Activated T-cell treated with anti-CD3 and anti-CD28 coated beads, Interleukin-2, amount 50 U/mL, for 24 hours (primary cell): ENCODE data around the gene PREB.

Source experiments
- DNase-seq: peaks from one replicate; pipeline ENCODE4 v3.0.0-alpha.2; 2020
- H3K27ac Mint-ChIP-seq: 2 replicates; pipeline ENCODE4 v1.8.0; 2020; ENCODE audit warnings: mild to moderate bottlenecking, mixed read lengths
- H3K27me3 Mint-ChIP-seq: 2 replicates; pipeline ENCODE4 v1.8.0; 2020; ENCODE audit warnings: mixed read lengths
- H3K36me3 Mint-ChIP-seq: 2 replicates; pipeline ENCODE4 v1.8.0; 2020; ENCODE audit warnings: low read depth, mixed read lengths
- H3K4me1 Mint-ChIP-seq: 2 replicates; pipeline ENCODE4 v1.8.0; 2020; ENCODE audit warnings: low read depth, mixed read lengths
- H3K4me3 Mint-ChIP-seq: 2 replicates; pipeline ENCODE4 v1.8.0; 2020; ENCODE audit warnings: mild to moderate bottlenecking, moderate library complexity, mixed read lengths
- H3K9me3 Mint-ChIP-seq: 2 replicates; pipeline ENCODE4 v1.8.0; 2020; ENCODE audit warnings: mixed read lengths

The PREB gene

DNA sequence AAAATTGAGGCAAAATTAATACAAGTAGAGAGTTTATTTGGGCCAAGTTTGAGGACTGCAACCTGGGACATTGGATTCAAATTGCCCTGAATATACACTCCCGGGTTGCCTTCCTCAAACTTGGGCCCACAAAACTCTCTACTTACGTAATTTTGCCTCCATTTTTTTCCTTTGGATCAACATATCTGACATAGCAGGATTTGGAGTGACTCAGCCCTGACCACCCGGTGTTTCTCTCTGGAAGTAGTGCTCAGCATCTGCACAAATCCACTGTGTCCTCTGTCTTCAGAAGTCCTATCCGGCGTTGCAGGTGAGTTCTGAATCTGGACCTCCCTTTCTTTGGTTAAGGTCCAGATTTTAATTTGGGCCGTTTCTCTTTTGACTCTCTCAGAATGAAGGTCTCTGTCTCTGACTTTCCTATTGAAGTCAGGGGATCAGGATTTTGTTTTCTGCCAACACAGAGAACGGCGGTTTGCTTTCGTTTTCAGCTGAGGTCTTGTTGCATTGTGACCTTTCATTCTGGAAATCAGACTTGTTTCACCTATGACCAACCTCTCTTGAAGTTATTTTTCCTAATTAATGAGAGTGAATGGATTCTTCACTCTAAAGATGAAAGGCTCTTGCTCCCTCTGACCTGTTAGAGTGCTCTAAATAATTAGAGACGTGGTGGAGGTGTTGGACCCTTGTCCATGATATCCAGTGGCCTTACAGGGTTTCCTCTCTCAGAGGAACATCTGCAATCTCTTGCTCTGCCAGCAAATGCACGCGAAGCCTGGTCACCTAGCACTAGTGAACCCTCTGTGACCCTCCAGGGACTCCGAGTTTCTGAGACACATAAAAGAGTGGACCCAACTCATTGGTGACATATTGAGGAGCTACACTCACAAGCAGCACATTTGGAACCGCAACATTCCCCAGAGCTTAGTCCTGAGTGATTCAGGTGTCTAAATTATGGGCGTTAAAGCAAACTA is 28.0 kb upstream of the PREB start:
- no peak for DNase-seq

DNA sequence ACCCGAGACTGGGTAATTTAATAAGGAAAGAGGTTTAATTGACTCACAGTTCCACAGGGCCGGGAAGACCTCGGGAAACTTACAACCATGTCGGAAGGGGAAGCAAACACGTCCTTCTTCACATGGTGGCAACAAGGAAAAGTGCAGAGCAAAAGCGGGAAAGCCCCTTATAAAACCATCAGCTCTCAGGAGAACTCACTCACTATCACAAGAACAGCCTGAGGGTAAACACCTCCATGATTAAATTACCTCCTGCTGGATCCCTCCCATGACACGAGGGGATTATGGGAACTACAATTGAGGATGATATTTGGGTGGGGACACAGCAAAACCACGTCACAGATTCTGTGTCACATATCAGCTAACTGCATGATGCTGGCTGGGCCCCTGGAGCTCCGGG is 25.8 kb upstream of the PREB start:
- Mint-ChIP-seq H3K27ac (no peak overlapping the region), H3K9me3 (no peaks in the 10 kb centered on the region), H3K4me3 (no peak overlapping the region), H3K4me1 (no peaks in the 10 kb centered on the region), H3K36me3 (no peaks in the 10 kb centered on the region), H3K27me3 (peaks cover 3% of the 10 kb centered on the region)
- DNase-seq = no peak

More for the DNA sequence above, 28.0 kb upstream of the PREB start:
- H3K27me3 Mint-ChIP-seq = peaks cover 3% of the 10 kb centered on the region
- no peak overlapping the region for H3K27ac Mint-ChIP-seq
- no peaks in the 10 kb centered on the region for H3K36me3 Mint-ChIP-seq
- H3K9me3 Mint-ChIP-seq = no peaks in the 10 kb centered on the region
- no peaks in the 10 kb centered on the region for H3K4me1 Mint-ChIP-seq
- no peak overlapping the region for H3K4me3 Mint-ChIP-seq

DNA sequence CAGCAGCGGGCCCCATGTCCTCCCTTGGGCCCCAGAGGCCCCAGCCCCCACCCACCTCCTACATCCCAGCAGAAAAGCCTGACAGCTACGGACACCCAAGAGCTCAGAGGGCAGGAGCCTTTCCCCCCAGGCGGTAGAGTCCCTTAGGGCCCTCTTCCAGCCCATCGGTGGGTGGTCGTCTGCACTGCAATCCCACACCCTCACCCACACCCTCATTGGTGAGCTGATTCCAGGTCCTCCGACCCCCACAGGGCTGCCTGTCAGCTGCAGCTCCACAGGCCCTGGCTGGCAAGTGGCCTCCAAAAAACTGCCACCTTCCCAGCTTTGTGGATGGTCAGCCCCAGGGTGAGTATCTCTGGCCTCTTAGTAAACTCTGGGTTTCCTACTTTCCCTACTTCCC is 24.8 kb upstream of the PREB start:
- Mint-ChIP-seq H3K9me3 (no peaks in the 10 kb centered on the region), H3K4me1 (no peaks in the 10 kb centered on the region), H3K27ac (no peak overlapping the region), H3K27me3 (peaks cover 3% of the 10 kb centered on the region), H3K4me3 (no peak overlapping the region), H3K36me3 (no peaks in the 10 kb centered on the region)
- no peak for DNase-seq

DNA sequence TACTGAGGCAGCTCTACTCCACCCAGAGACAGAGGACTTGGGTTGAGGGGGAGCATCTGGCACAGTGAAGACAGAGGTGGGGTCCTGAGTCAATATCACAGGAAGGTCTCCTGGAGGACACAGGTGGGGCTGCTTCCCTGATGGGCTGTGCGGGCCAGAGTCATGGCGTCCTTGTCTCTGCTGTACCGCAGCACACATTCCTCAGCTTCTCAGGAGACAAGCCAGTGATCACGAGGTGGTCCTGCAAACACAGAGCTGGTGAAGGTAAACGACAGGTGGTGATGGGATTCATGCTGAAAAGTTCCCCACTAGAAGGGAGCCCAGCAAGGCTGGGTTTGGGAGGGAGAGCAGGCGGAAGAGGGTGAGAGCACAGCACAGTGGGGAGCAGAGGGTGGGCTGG is 24.0 kb upstream of the PREB start:
- H3K9me3 Mint-ChIP-seq = no peaks in the 10 kb centered on the region
- peaks cover 3% of the 10 kb centered on the region for H3K27me3 Mint-ChIP-seq
- H3K4me1 Mint-ChIP-seq = no peaks in the 10 kb centered on the region
- DNase-seq = no peak
- no peaks in the 10 kb centered on the region for H3K36me3 Mint-ChIP-seq
- H3K4me3 Mint-ChIP-seq = no peak overlapping the region
- no peak overlapping the region for H3K27ac Mint-ChIP-seq

DNA sequence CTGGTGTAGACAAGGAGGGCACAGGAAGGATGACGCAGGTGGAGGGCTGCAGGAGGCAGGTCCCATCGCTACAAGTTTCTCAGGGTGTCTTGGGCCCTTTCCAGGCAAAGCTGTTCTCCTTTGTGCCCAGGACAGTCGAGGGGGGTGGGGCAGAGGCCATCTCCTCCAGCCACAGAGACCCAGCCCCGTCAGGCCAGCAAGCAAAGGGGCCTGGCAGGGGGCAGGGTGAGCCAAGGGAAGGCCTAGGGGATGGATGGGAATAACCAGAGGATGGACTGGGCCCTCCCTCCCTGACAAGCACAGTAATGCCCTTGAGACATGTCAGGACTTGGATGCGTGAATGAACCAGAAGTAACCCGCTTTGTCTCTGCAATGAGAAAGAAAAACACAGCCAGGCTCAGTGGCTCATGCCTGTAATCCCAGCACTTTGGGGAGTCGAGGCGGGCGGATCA is 20.7 kb upstream of the PREB start:
- peaks cover 5% of the 10 kb centered on the region for H3K27me3 Mint-ChIP-seq

DNA sequence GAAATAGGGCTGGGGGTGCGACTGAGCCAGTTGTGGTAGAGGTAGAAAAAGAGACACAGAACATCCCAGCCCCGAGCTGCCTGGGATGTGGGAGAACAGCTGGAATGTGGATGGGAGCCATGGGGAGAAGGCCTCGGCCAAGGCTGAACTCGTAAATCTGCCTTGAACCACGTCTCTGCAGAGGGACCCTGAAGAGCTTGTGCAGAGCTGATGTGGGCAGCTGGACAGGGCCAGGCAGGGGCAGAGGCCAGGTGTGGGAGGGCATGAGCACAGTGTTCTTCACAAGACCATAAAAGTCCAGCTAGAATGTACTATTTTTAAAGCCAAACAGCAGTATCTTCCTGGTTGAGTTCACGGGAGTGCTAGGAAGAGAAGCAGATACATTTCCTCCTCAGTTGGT is 20.1 kb upstream of the PREB start:
- no peak for DNase-seq
- H3K27me3 Mint-ChIP-seq = peaks cover 5% of the 10 kb centered on the region
- no peaks in the 10 kb centered on the region for H3K9me3 Mint-ChIP-seq
- peak overlapping the region; percentile 39 for H3K27ac Mint-ChIP-seq
- H3K4me1 Mint-ChIP-seq = peaks cover 3% of the 10 kb centered on the region
- no peaks in the 10 kb centered on the region for H3K36me3 Mint-ChIP-seq
- H3K4me3 Mint-ChIP-seq = no peak overlapping the region

More for the DNA sequence above, 20.7 kb upstream of the PREB start:
- Mint-ChIP-seq H3K36me3 (no peaks in the 10 kb centered on the region), H3K9me3 (no peaks in the 10 kb centered on the region), H3K27ac (no peak overlapping the region), H3K4me1 (peaks cover 3% of the 10 kb centered on the region), H3K4me3 (no peak overlapping the region)
- no peak for DNase-seq

DNA sequence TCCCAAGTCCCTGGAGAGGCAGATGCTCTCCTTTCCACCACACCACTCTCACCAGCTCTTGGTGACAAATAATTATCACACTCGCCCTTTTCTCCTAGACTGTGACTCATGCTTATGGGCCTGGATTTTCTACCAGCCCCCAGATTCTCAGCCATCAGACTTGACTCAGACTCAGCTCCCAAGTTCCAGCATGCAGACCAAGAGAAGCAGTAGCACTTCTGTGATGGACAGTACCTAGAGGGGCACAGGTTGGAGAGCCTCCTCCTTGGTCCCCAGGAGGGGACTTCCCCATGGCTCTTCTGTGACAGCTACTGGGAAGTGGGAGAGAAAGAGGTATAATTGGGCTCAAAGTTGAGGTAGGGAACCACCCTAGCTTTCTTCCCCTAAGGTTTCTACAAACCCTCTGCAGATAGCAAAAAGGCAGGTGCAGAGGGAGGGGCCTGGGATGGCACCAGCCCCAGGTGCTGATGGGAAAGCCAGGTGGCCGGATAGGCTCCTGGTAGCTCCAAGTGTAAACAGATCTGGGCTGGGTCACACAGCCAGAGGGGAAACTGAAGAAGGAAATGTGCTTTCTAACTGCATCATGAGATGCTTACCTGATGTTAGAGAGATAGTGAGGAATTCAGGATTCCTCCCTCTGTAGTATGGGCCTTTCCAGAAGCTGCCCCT is 18.5 kb upstream of the PREB start:
- Mint-ChIP-seq H3K36me3 (no peaks in the 10 kb centered on the region), H3K4me3 (no peak overlapping the region), H3K4me1 (peaks cover 3% of the 10 kb centered on the region), H3K9me3 (no peaks in the 10 kb centered on the region), H3K27me3 (peaks cover 2% of the 10 kb centered on the region), H3K27ac (no peak overlapping the region)
- DNase-seq = no peak

DNA sequence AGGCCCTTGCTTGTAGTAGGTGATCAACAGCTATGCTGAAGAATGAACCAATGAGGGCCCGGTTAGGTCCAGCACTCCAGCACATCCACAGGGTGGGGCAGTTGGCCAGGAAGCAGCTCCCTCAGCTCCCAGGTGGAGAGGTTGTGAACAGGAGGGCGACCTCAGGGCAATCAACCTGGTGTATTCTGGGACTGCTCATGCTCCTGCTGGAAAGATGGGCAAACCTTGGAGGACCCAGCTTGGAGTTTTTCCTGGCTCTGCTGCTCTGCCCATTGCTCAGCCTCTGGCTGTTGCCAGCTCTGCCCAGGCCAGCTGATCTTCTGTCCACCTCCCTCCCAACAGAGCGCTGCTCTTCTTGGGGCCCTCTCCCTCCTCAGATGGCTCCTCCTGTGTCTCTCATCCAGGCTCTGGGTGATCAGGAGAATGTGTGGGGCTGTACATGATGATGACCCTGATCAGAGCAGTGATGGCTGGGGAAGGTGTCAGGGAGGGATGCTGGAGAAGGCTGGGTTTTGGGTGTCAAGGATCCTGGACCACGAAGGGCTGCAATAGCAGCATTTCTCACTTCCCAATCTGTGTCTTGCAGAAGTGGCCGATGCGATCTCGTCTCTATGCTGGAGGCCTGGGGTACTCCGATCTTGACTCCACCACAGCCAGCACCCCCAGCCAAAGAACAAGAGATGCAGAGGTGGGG is 17.8 kb upstream of the PREB start:
- no peak for DNase-seq
- Mint-ChIP-seq H3K27me3 (peaks cover 2% of the 10 kb centered on the region), H3K4me3 (no peak overlapping the region), H3K9me3 (no peaks in the 10 kb centered on the region), H3K4me1 (peaks cover 3% of the 10 kb centered on the region), H3K27ac (no peak overlapping the region), H3K36me3 (no peaks in the 10 kb centered on the region)

DNA sequence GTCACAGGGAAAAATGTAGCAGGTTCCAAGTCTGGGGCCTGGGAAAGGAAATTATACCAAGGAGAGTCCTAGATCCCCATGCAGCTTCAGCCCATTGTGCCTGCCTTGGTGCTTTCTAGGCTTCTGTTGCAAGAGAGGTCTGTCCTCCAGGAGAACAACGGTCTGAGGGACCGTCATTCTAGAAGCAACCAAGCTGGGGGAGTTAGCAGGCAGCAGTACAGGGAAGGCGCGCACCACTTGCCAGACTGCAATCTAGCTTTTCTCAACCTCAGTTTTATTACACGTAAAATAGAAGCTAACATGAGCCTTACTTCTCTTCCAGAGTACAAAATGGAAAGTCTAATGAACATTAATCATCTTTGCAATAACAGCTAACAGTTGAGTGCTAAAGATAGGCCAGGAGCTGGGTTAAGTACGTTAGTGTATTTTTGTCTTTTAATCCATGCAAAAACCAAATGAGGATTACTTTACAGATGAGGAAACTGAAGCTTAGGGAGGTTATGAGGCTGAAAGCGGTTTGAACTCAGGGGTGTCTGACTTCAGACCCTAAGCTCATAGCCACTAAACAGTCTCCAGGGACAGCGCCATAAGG is 16.3 kb upstream of the PREB start:
- no peak overlapping the region for H3K27ac Mint-ChIP-seq
- no peaks in the 10 kb centered on the region for H3K9me3 Mint-ChIP-seq
- no peak for DNase-seq
- peaks cover 2% of the 10 kb centered on the region for H3K27me3 Mint-ChIP-seq
- H3K4me1 Mint-ChIP-seq = peaks cover 3% of the 10 kb centered on the region
- H3K4me3 Mint-ChIP-seq = no peak overlapping the region
- H3K36me3 Mint-ChIP-seq = no peaks in the 10 kb centered on the region

DNA sequence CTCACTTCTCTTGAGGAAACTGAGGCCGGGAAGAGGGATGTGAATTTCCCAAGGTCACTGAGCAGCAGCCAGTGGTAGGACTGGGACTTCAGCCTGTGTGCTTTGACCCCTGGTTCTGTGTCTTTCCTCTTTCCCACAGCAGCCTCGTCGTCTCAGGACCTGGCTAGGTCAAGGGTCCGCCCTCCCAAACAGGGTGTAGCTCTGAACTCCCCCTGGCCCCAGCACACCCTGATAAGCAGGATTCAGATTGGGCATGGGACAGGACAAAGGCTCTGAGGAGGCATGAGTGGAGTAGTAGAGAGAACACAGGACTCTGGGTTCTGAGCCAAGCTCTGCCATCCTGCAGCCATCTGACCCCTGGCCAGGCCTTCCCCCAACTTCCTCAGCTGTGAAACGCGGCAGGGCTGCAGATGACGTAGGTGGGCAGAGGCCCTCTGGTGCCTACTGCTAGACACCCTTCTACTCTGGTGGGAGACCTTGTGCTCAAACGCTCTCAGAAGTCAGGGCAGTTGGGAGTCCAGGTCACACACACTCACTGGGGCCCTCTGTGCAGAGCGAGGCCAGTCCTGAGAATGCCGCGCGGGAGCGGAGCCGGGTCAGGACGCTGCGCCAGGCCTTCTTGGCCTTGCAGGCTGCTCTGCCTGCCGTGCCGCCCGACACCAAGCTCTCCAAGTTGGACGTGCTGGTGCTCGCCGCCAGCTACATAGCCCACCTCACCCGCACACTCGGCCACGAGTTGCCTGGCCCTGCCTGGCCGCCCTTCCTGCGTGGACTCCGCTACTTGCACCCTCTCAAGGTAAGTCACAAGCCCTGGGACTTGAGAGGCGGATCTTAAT is 15.4 kb upstream of the PREB start:
- peaks cover 2% of the 10 kb centered on the region for H3K27me3 Mint-ChIP-seq
- no peaks in the 10 kb centered on the region for H3K9me3 Mint-ChIP-seq
- no peaks in the 10 kb centered on the region for H3K36me3 Mint-ChIP-seq
- no peak overlapping the region for H3K27ac Mint-ChIP-seq
- no peak for DNase-seq
- peaks cover 3% of the 10 kb centered on the region for H3K4me1 Mint-ChIP-seq
- no peak overlapping the region for H3K4me3 Mint-ChIP-seq

DNA sequence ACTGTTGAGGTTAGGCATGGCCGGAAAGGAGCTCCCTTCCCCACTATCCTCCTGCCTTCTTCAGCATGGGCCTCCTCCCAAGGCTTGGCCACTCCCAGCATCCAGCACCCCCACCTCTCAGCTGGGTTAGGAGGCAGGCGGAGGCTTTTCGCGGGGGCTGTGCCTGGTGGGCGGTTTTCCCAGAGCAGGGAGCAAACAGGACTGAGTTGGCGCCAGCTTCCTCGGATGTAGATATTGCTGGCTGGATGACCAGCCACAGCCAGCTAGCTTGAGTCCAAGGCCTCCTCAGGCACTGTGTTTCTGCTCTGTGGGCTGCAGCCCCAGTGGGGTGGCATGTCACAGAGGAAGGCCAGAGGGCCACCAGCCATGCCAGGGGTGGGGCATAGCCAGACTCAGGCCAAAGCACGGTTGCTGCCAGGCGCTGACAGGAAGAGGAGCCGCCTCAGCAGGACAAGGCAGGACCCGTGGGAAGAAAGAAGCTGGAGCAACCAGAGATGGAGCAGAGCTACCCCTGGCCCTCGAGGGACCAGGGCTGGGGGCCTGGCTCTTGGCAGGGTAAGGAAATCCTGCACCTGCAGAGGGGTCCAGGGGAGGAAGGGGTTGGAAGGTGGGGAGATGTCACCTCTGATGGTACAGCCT is 14.5 kb upstream of the PREB start, which contains the start of gene TCF23:
Gene TCF23 (plus strand): TSS at position 204 of the 639 bp plus-strand sequence. CDS start 130 bp downstream, at position 334.
- Mint-ChIP-seq H3K9me3 (no peaks in the 10 kb centered on the region), H3K27ac (no peak within 1 kb of the TSS), H3K4me1 (peaks cover 3% of the 10 kb centered on the region), H3K36me3 (no peaks in the 10 kb centered on the region), H3K4me3 (no peak within 1 kb of the TSS), H3K27me3 (peaks cover 2% of the 10 kb centered on the region)
- no peak for DNase-seq

DNA sequence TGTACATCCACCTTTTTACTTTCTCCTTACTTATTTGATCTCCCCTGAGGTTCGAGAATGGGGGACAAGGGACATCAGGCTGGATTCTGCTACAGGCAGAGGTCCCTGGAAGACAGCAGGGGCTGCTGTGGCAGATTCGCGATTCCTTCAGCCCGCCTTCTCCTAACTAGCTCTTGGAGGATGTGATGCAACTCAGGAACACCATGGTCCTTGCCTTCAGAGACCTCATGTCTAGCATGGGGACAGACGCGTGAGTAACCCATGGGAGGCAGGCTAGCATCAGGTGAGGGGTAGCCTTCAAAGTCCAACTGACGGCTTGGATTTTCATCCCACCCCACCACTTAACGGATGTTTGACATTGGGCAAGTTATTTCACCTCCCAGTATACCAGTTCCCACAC is 13.5 kb upstream of the PREB start:
- DNase-seq = no peak
- Mint-ChIP-seq H3K36me3 (no peaks in the 10 kb centered on the region), H3K27me3 (peaks cover 8% of the 10 kb centered on the region), H3K27ac (no peak overlapping the region), H3K4me1 (peaks cover 3% of the 10 kb centered on the region), H3K4me3 (no peak overlapping the region), H3K9me3 (peaks cover 2% of the 10 kb centered on the region)

DNA sequence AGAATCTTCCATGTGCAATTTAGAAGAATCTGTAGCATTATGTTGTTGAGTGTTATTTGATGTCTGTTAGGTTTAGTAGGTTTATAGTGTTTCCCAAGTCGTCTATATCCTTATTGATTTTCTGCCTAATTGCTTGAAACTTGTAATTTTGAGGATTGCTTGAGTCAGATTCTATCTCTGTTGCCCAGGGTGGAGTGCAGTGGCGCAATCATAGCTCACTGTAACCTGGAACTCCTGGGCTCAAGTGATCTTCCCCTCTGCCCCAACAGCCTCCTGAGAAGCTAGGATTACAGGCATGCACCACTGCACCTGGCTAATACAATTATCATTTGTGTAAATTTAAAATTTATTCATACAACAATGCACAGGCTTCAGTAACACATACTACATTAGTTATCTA is 11.2 kb upstream of the PREB start:
- peaks cover 3% of the 10 kb centered on the region for H3K9me3 Mint-ChIP-seq
- peaks cover 8% of the 10 kb centered on the region for H3K27me3 Mint-ChIP-seq
- no peaks in the 10 kb centered on the region for H3K36me3 Mint-ChIP-seq
- H3K4me3 Mint-ChIP-seq = no peak overlapping the region
- DNase-seq = no peak
- H3K4me1 Mint-ChIP-seq = no peaks in the 10 kb centered on the region
- no peak overlapping the region for H3K27ac Mint-ChIP-seq
